K562 (cell line): ENCODE measurements around the gene PACSIN1. TPM values are rescaled to one million over a fixed set of nuclear protein-coding genes. Genes with fewer than 3 reads are reported as not detected.

Experiments
- AFF4 ChIP-seq: sonication (generic); formaldehyde crosslinking; IDR thresholded peaks from 2 replicates; pipeline ENCODE4 v1.8.0; 2023; ENCODE audit warnings: mild to moderate bottlenecking, missing genetic modification reagents
- HBP1 ChIP-seq: fragments of 450-650 bp; formaldehyde crosslinking; IDR thresholded peaks from 2 replicates; pipeline ENCODE4 v1.4.0; 2022; ENCODE audit warnings: missing genetic modification characterization
- HDAC6 ChIP-seq: IDR thresholded peaks from 2 replicates; pipeline ENCODE4 v1.6.1; 2012; ENCODE audit warnings: low read depth, mild to moderate bottlenecking, control low read depth, inconsistent platforms, low read length, moderate library complexity
- MAX ChIP-seq: sonication (generic); formaldehyde crosslinking; IDR thresholded peaks from 2 replicates; pipeline ENCODE4 v1.9.0; 2022; ENCODE audit warnings: mild to moderate bottlenecking, missing genetic modification reagents
- MAZ ChIP-seq, 2 experiments: fragments of 450-650 bp in 1 of 2; sonication (generic) in 1 of 2; formaldehyde crosslinking; IDR thresholded peaks in 1 of 2; conservative IDR thresholded peaks in 1 of 2; 2 replicates each; pipeline versions ENCODE4 v1.4.0 to v1.5.0; 2020; ENCODE audit warnings: mild to moderate bottlenecking in 1 of 2, missing genetic modification reagents in 1 of 2
- MXD1 ChIP-seq: fragments of 250-450 bp; sonication (Bioruptor Pico); IDR thresholded peaks from 2 replicates; pipeline ENCODE4 v1.8.0; 2021; ENCODE audit warnings: borderline replicate concordance, mild to moderate bottlenecking, moderate library complexity; ENCODE audit not compliant: poor library complexity, severe bottlenecking
- RFX5 ChIP-seq: IDR thresholded peaks from 2 replicates; pipeline ENCODE4 v1.6.1; 2011; ENCODE audit warnings: low read depth, mild to moderate bottlenecking, improper control_type of control experiment, low read length
- RNF2 ChIP-seq: sonication (generic); IDR thresholded peaks from 2 replicates; pipeline ENCODE4 v1.6.1; 2016
- SMARCC2 ChIP-seq: fragments of 450-650 bp; IDR thresholded peaks from 2 replicates; pipeline ENCODE4 v1.6.1; 2017; ENCODE audit warnings: antibody characterized with exemption, moderate library complexity, mild to moderate bottlenecking, low read depth
- polyA plus RNA-seq, 8 experiments: library from polyadenylated mRNA; depleted of rRNA in 4 of 8; stranded (reverse) in 5 of 8; unstranded in 3 of 8; fragments of >200 nt; fragmentation: Nextera tagmentation in 2 of 8; fragmentation: Illumina TruSeq in 1 of 8; extraction: Ambion mirVana in 2 of 8; extraction: Trizol in 1 of 8; gene quantifications; 2 replicates each; pipeline versions ENCODE4 v1.2.1 to v1.2.3, GENCODE V29; 2011 to 2014; ENCODE audit warnings: inconsistent platforms in 1 of 8, missing spikeins in 1 of 8
- total RNA-seq, 7 experiments: library from RNA; depleted of rRNA in 6 of 7; stranded (reverse); fragments of >200 nt in 6 of 7; fragmentation: Illumina TruSeq in 2 of 7; extraction: Trizol in 2 of 7; gene quantifications; 2 replicates each; pipeline versions ENCODE4 v1.2.1 to v1.2.3, GENCODE V29; 2011 to 2021; ENCODE audit warnings: low replicate concordance in 1 of 7

PACSIN1 gene
- total and polyA plus RNA-seq, 9 of the 15 experiments (the other 6 are each of a cell fraction or from before 2014, with no cell fraction given) = 0.01 to 1.7 (median 0.45) TPM

DNA sequence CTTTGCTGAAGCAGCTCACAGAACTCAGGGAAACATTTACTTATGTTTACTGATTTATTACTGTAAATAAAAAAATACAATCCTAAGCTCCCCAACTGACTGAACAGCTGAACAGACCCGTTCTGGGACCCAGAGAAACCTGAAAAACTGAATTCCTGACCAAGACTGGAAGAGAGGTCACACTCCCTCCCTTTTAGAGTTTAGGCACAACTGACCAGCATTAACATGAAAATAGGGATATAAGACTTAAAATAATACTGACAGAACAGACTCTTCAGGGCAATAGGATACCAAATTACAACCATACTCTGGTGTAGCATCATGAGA is 28.3 kb upstream of the PACSIN1 start (continued):
- no peak for TF ChIP-seq HBP1 (CRISPR knock-in tag)
- TF ChIP-seq AFF4 (CRISPR knock-in tag) = no peak
- TF ChIP-seq RNF2 = no peak
- no peak for TF ChIP-seq SMARCC2
- no peak for TF ChIP-seq MAZ (CRISPR knock-in tag; conservative IDR thresholded peaks at IDR 0.05 in 1 of 2, IDR thresholded peaks at IDR 0.05 in 1 of 2)
- TF ChIP-seq MAX (CRISPR knock-in tag) = no peak
- TF ChIP-seq MXD1 (CRISPR knock-in tag) = no peak
- TF ChIP-seq HDAC6 = no peak
- no peak for TF ChIP-seq RFX5
- TF ChIP-seq, all 486 proteins: peak for 0
